CD14-positive monocyte (primary cell): ENCODE data around the gene FLT1. TPM values are rescaled to one million over a fixed set of nuclear protein-coding genes. Genes with fewer than 3 reads are reported as not detected.

Experiments used
- DNase-seq, 3 donors: peaks; one replicate each; pipeline ENCODE4 v3.0.0-alpha.2; 2011 to 2022
- H2AFZ ChIP-seq: 2 replicates; pipeline ENCODE4 v1.6.0; 2012; ENCODE audit warnings: mild to moderate bottlenecking, low read depth, low read length, inconsistent platforms; ENCODE audit not compliant: insufficient read depth, poor library complexity, severe bottlenecking
- H3K27ac ChIP-seq, 2 donors: 1 replicate in 1 of 2; 2 replicates in 1 of 2; pipeline ENCODE4 v1.5.1; 2012 to 2013; ENCODE audit warnings: low read length in 2 of 2, control low read depth in 1 of 2, inconsistent platforms in 1 of 2, low read depth in 1 of 2, mild to moderate bottlenecking in 1 of 2
- H3K27me3 ChIP-seq, 2 donors: one replicate each; pipeline versions ENCODE4 v1.6.0 to v1.6.1; 2011 to 2013; ENCODE audit warnings: low read length in 2 of 2; ENCODE audit not compliant: control insufficient read depth in 2 of 2, insufficient read depth in 2 of 2
- H3K36me3 ChIP-seq, 2 donors: replicated peaks in 1 of 2; 1 replicate in 1 of 2; 2 replicates in 1 of 2; pipeline versions ENCODE4 v1.5.1 to v1.6.1; 2012 to 2013; ENCODE audit warnings: low read length in 2 of 2, control low read depth in 1 of 2, inconsistent platforms in 1 of 2, mild to moderate bottlenecking in 1 of 2; ENCODE audit not compliant: insufficient read depth in 2 of 2, control insufficient read depth in 1 of 2
- H3K4me1 ChIP-seq, 2 donors: 1 replicate in 1 of 2; 2 replicates in 1 of 2; pipeline versions ENCODE4 v1.5.1 to v1.6.1; 2012 to 2013; ENCODE audit warnings: low read length in 2 of 2, control low read depth in 1 of 2, inconsistent platforms in 1 of 2, mild to moderate bottlenecking in 1 of 2, moderate library complexity in 1 of 2; ENCODE audit not compliant: insufficient read depth in 2 of 2, control insufficient read depth in 1 of 2
- H3K4me2 ChIP-seq: replicated peaks from 2 replicates; pipeline ENCODE3; 2012; ENCODE audit warnings: low read length, moderate library complexity, mild to moderate bottlenecking; ENCODE audit not compliant: poor library complexity, severe bottlenecking; ENCODE audit errors: extremely low read depth
- H3K4me3 ChIP-seq, 3 experiments: fragments of 200-600 bp in 1 of 3; sonication (generic) in 1 of 3; replicated peaks in 1 of 3; 1 replicate in 2 of 3; 2 replicates in 1 of 3; pipeline ENCODE4 v1.5.1; 2011 to 2013; ENCODE audit warnings: low read length in 3 of 3, mild to moderate bottlenecking in 3 of 3, control low read depth in 2 of 3, low read depth in 2 of 3, inconsistent platforms in 1 of 3, moderate library complexity in 1 of 3
- H3K79me2 ChIP-seq: 2 replicates; pipeline ENCODE4 v1.6.0; 2012; ENCODE audit warnings: mild to moderate bottlenecking, control low read depth, inconsistent platforms, low read length, moderate library complexity; ENCODE audit not compliant: insufficient read depth
- H3K9ac ChIP-seq: 2 replicates; pipeline ENCODE4 v1.6.0; 2017; ENCODE audit warnings: low read length, mild to moderate bottlenecking; ENCODE audit not compliant: insufficient read depth, poor library complexity, severe bottlenecking
- H3K9me3 ChIP-seq, 2 donors: replicated peaks in 1 of 2; 1 replicate in 1 of 2; 2 replicates in 1 of 2; pipeline versions ENCODE4 v1.5.1 to v1.6.1; 2012 to 2013; ENCODE audit warnings: low read length in 2 of 2, control low read depth in 1 of 2; ENCODE audit not compliant: control insufficient read depth in 1 of 2, insufficient read depth in 1 of 2
- H4K20me1 ChIP-seq: 2 replicates; pipeline ENCODE4 v1.6.0; 2012; ENCODE audit warnings: mild to moderate bottlenecking, low read length, control low read depth, moderate library complexity; ENCODE audit not compliant: insufficient read depth
- H3K27ac Mint-ChIP-seq, 7 donors: one replicate each; pipeline ENCODE4 v1.8.0; 2020; ENCODE audit warnings: mild to moderate bottlenecking in 7 of 7, mixed read lengths in 7 of 7, moderate library complexity in 6 of 7, inconsistent platforms in 2 of 7
- H3K27me3 Mint-ChIP-seq, 3 donors: one replicate each; pipeline ENCODE4 v1.8.0; 2021 to 2022; ENCODE audit warnings: low read depth in 3 of 3, mild to moderate bottlenecking in 3 of 3, mixed read lengths in 3 of 3, moderate library complexity in 3 of 3, inconsistent platforms in 1 of 3
- H3K36me3 Mint-ChIP-seq, 2 donors: one replicate each; pipeline ENCODE4 v1.8.0; 2020; ENCODE audit warnings: mixed read lengths in 2 of 2, inconsistent platforms in 1 of 2, mild to moderate bottlenecking in 1 of 2
- H3K4me1 Mint-ChIP-seq: one replicate; pipeline ENCODE4 v1.8.0; 2020; ENCODE audit warnings: mild to moderate bottlenecking, mixed read lengths
- H3K4me3 Mint-ChIP-seq, 2 donors: one replicate each; pipeline ENCODE4 v1.8.0; 2020; ENCODE audit warnings: mild to moderate bottlenecking in 2 of 2, mixed read lengths in 2 of 2, moderate library complexity in 1 of 2
- H3K9me3 Mint-ChIP-seq, 7 donors: one replicate each; pipeline ENCODE4 v1.8.0; 2020 to 2022; ENCODE audit warnings: mixed read lengths in 7 of 7, mild to moderate bottlenecking in 6 of 7, moderate library complexity in 6 of 7, inconsistent platforms in 2 of 7
- CTCF ChIP-seq: fragments of 200-600 bp; IDR thresholded peaks from one replicate; pipeline ENCODE4 v1.8.0; 2022; ENCODE audit warnings: antibody characterized with exemption, mild to moderate bottlenecking
- WGBS: methylation state at CpG from one replicate; pipeline ENCODE4 v1.1.5; 2013; ENCODE audit warnings: missing lambda C conversion rate; ENCODE audit not compliant: insufficient coverage; 5-methylcytosine and 5-hydroxymethylcytosine counted together
- intact Hi-C, 2 donors: fragments of 100-400 bp; cut with micrococcal nuclease; formaldehyde crosslinking; loops; one replicate each; pipeline versions ENCODE4 v1.15.0 to v1.15.1; 2023
- polyA plus RNA-seq, 3 donors: library from polyadenylated mRNA; depleted of rRNA in 1 of 3; unstranded in 2 of 3; stranded (reverse) in 1 of 3; fragments of 300-500 nt in 2 of 3; fragments of >200 nt in 1 of 3; fragmentation: Illumina TruSeq in 2 of 3; gene quantifications; 1 replicate in 2 of 3; 2 replicates in 1 of 3; pipeline ENCODE4 v1.2.3, GENCODE V29; 2012 to 2021

Gene FLT1
- polyA plus RNA-seq, 3 donors, result 0.28 TPM; not detected in 2

- H3K27me3 Mint-ChIP-seq, result peaks cover 4 to 10% (median 4%) of the 10 kb centered on the region in 3 donors
- WGBS, result 93% methylated on average over 8 of the region's 11 CpGs
These were observed 17.8 kb downstream of the FLT1 start for GRCh38 chr13:28476919-28477708.

More at GRCh38 chr13:28476919-28477708, 17.8 kb downstream of the FLT1 start:
- peaks cover 2 to 15% of the 10 kb centered on the region in 2 donors for H3K27me3 ChIP-seq
- H3K27ac ChIP-seq, result no peak overlapping the region
- H3K4me3 Mint-ChIP-seq, result peak overlapping the region in 1 of 2 donors; percentile 4
- H3K4me1 ChIP-seq, result peaks cover 16 to 32% of the 10 kb centered on the region in 2 donors
- H3K9me3 Mint-ChIP-seq, result no peaks in the 10 kb centered on the region
- H3K27ac Mint-ChIP-seq, result peak overlapping the region in 3 of 7 donors; percentile 10 to 86 (median 48)
- no peak overlapping the region for H3K4me2 ChIP-seq
- H3K4me1 Mint-ChIP-seq, result peaks cover 28% of the 10 kb centered on the region
- H3K36me3 ChIP-seq, result no peaks in the 10 kb centered on the region
- TF ChIP-seq CTCF, result no peak
- intact Hi-C loops, result loop anchor here (5.0 to 10.0 kb wide), 3 partner anchors 48 to 145 kb away; no protein-coding TSS in a partner anchor
- H2AFZ ChIP-seq, result no peak overlapping the region
- no peaks in the 10 kb centered on the region for H3K79me2 ChIP-seq
- H3K9me3 ChIP-seq, result no peaks in the 10 kb centered on the region
- peaks cover 0 to 4% of the 10 kb centered on the region in 2 donors for H3K36me3 Mint-ChIP-seq
- no peak overlapping the region for H3K4me3 ChIP-seq
- H3K9ac ChIP-seq, result no peak overlapping the region
- no peaks in the 10 kb centered on the region for H4K20me1 ChIP-seq
- DNase-seq, result no peak
